Measurements from ENCODE around the gene GSK3B. TPM values are rescaled to one million over a fixed set of nuclear protein-coding genes. Genes with fewer than 3 reads are reported as not detected.
"Not testable (repeated sequence)": the region's sequence is repeated elsewhere in the genome, so short reads cannot be mapped to it uniquely, and the experiment has no call there.

GSK3B gene
- total RNA-seq, 1 donor from 2014 or later, result 48.0 TPM

GRCh38 chr3:119930286-119930685 lies 164.0 kb downstream of the GSK3B start:
- DNase-seq, result no peak

DNA sequence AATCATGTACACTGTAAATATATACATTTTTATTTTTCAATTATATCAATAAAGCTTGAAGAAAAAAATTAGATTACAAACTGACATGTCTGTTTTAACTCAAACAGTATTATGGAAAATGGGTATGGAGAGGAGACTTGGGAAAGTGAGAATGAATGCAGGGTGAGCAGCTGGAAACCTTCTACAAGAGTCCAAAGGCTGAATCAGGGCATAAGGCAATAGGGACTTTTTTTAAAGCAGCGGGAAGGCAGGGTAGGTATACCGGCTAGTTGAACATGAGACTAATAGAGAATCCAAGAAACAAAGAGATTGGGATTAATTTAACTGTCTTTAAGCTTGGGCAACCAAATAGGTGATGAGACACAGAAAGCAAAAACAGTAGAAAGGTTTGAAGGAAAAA lies 167.1 kb downstream of the GSK3B start:
- no peak for DNase-seq

- DNase-seq, result no peak
These were observed 169.8 kb downstream of the GSK3B start for GRCh38 chr3:119924111-119925094.

- DNase-seq, result no peak
These were observed 175.0 kb downstream of the GSK3B start for GRCh38 chr3:119918992-119919933.

DNA sequence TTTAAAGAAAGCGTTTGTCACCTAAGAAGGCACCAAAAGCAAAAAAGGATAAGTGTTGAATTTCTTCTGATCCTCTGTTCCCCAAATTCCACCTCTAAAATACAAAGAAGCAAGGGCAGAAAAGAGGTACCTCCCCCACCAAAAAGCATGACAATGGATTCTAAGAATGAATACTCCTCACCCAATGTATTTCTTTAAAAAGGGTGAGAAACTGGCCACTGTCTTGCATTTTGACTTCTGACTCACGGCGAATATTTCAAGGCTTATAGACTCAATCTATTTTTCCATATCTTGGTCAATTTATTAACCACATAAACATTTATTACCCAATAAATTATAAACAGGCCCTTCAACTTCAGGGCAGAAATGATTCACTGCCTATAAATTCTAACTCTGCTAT lies 181.2 kb downstream of the GSK3B start:
- DNase-seq, result no peak

- no peak for DNase-seq
These were observed 182.0 kb downstream of the GSK3B start for GRCh38 chr3:119912220-119912619.

GRCh38 chr3:119911748-119912147 lies 182.5 kb downstream of the GSK3B start:
- DNase-seq, result no peak

- no peak for DNase-seq
These were observed 192.2 kb downstream of the GSK3B start for GRCh38 chr3:119902061-119902460.

DNA sequence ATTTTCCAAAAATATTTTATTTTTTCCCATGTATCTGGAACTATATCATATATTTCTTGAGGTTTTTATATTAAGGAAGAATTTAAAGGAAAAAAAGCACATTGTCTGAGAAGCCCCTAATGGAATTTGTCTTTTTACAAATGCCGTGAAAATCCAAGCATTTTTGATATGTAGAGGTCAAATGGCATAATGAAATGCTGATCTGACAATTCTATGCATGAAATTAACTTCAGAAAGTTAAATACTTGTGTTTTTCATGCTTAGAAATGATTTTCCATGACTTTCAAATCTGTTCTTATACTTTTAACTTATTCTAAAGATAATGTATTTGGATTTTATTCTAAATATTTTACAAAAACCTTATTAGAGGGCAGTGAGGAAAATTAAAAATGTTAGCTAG lies 193.1 kb downstream of the GSK3B start:
- no peak for DNase-seq

- no peak for DNase-seq
These were observed 195.1 kb downstream of the GSK3B start for GRCh38 chr3:119899192-119899511.

DNA sequence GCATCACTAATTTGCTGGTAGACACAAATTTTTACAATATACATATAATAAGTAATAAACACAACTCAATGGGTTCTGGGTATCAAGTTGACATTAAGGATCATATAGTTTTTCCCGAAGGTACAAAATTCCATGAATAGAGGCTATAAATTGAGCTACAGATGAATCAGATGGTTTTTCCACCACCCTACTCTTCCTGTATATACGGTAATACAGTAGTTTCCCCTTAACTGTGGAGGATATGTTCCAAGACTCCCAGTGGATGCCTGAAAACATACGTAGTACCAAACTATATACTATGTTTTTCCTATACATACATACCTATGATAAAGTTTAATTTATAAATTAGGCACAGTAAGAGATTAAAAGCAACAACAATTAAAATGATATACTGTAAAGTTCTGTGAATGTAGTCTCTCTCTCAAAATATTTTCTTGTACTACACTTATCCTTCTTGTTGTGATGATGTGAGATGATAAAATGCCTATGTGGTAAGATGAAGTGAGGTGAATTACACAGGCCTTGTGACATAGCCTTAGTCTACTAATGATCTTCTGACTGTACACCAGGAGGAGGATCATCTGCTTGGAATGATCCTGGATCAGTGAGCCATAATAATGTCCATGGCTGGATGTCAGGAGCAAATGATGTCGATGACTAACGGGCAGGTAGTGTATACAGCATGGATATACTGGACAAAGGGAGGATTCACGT lies 195.6 kb downstream of the GSK3B start:
- no peak for DNase-seq

DNA sequence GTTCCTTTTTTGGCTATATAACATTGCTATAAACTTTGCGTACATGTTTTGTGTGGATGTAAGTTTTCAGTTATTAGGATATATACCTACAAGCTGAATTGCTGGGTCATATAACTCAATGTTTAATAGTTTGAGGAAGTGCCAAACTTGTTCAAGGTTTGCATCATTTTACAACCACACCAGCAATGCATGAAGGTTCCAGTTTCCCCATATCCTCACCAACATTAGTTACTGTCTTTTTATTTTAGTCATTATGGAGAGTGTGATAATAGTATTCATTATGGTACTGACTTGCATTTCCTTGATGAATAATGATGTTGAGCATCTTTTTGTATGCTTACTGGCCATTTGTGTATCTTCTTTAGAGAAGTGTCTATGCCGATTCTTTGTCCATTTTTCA lies 200.1 kb downstream of the GSK3B start:
- no peak for DNase-seq

DNA sequence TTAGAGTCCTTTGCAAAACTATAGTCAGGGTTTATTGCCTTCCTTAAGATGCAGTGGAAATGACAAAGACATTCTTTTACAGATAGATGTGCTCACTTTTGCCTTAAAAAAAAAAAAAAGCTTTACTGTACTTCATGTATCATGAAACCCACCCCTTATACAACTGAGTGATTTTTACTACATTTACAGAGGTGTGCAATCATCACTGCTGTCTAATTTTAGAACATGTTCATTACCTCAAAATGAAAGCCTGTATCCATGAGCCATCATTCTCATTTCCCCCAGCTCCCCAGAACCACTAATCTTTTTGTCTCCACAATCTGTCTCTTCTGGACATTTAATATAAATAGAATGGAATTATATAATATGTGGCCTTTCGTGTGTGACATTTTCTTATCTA lies 200.5 kb downstream of the GSK3B start:
- DNase-seq, result no peak

GRCh38 chr3:119891944-119892721 lies 202.1 kb downstream of the GSK3B start:
- peak; percentile 85 for DNase-seq

GRCh38 chr3:119888681-119889080 lies 205.6 kb downstream of the GSK3B start:
- not testable (repeated sequence) for DNase-seq

DNA sequence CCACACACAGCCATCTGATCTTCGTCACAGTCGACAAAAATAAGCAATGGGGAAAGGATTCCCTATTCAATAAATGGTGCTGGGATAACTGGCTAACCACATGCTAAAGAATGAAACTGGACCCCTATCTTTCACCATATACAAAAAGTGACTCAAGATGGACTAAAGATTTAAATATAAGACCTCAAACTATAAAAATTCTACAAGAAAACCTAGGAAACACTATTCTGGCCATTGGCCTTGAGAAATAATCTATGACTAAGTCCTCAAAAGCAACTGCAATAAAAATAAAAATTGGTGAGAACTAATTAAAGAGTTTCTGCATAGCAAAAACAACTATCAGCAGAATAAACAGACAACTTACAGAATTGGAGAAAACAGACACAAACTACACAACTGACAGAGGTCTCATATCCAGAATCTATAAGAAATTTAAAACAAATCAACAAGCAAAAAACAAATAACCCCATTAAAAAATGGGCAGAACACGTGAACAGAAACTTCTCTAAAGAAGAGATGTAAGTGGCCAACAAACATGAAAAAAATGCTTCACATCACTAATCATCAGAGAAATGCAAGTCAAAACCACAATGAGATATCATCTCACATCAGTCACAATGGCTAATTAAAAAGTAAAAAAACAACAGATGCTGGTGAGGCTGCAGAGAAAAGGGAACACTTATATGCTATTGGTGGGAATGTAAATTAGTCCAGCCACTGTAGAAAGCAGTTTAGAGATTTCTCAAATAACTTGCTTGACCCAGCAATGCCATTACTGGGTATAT lies 208.3 kb downstream of the GSK3B start:
- DNase-seq, result no peak

- DNase-seq, result no peak
These were observed 210.1 kb downstream of the GSK3B start for GRCh38 chr3:119884161-119884557.

- no peak for DNase-seq
These were observed 210.6 kb downstream of the GSK3B start for GRCh38 chr3:119883461-119884160.

DNA sequence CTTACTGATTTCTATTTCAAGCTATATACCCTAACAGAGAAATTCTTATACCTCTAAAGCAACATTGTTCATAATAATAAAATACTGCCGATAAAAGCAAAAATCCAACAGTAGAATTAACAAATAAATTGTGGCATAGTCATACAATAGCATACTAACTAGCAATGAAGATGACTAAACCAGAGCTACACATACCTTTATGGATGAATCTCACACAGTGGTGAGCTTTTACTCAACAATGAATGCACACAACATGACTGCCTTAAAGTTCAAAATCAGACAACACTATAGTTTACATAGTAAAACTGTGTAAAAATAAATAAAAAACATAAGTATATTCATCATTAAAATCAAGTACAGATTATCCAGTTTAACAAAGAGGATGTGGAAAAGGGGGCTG lies 213.3 kb downstream of the GSK3B start:
- no peak for DNase-seq

DNA sequence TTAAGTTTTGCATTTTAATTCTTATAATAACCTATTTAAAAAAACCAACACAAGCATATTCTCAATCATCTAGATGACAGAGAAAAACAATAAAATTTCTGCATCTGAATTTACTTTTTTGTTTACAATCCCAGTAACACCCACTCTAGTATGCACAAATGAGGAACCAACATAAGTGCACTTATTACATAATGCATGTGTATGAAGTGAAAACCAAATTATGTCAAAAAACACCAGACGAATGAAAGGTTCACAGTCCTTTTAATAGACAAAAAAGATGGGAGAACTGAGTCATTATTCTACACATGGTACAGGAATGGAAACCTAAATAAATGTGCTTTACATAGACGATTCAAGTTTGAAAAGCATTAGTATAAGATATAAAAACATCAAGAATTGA lies 220.6 kb downstream of the GSK3B start:
- no peak for DNase-seq

GRCh38 chr3:119872773-119873172 lies 221.5 kb downstream of the GSK3B start:
- no peak for DNase-seq
